Right renal pelvis (tissue), 4 donors: ENCODE data around the gene AFF3. TPM values are rescaled to one million over a fixed set of nuclear protein-coding genes. Genes with fewer than 3 reads are reported as not detected.
"Not testable (repeated sequence)": the region's sequence is repeated elsewhere in the genome, so short reads cannot be mapped to it uniquely, and the experiment has no call there.

Experiments used
- DNase-seq, 4 donors: peaks; one replicate each; pipeline ENCODE4 v3.0.0-alpha.2; 2013; ENCODE audit warnings: low read depth in 4 of 4, low spot score in 3 of 4, missing footprints in 1 of 4
- polyA plus RNA-seq, 4 donors: library from polyadenylated mRNA; unstranded; fragments of 120-200 nt; gene quantifications; one replicate each; pipeline ENCODE4 v1.2.1, GENCODE V29; 2013; ENCODE audit not compliant: insufficient read length in 4 of 4

AFF3 gene
- polyA plus RNA-seq, 4 donors: 18.3 to 25.4 (median 20.9) TPM

DNA sequence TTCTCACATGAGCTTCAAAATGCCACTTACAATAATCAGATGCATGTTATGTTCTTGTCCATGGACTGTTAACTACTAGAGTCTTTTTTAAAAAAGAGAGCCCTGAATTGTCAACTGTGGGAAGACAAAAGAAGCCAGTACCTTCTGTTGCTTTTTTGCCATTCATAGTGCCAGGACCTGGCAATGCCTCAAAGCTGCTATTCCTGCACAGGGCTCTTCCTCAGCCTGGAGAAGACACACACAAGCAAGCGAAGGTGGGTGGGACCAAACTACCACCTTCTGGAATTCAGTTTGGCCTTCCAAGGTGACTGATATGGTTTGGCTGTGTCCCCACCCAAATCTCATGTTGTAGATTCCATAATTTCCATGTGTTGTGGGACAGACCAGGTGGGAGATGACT lies 160.6 kb downstream of the AFF3 start:
- DNase-seq: no peak

DNA sequence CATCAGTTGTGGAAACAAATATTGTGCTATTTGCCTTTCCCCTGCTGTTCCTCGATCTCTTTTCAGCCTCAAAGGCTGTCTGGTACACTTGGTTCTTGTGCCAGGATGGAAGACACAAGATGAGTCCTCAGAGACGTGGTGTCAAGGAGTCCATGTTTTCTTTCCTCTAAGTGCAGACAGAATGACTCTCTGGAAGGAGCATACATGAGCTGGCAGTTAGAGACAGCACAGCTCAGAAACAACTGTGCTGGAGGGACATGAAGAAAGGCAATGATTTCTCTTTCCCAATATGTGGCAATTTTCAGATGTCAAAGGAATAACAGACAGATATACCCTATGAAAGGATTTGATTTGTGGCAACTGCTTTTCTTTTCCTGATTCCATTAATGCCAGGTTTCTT lies 162.2 kb downstream of the AFF3 start:
- no peak for DNase-seq

DNA sequence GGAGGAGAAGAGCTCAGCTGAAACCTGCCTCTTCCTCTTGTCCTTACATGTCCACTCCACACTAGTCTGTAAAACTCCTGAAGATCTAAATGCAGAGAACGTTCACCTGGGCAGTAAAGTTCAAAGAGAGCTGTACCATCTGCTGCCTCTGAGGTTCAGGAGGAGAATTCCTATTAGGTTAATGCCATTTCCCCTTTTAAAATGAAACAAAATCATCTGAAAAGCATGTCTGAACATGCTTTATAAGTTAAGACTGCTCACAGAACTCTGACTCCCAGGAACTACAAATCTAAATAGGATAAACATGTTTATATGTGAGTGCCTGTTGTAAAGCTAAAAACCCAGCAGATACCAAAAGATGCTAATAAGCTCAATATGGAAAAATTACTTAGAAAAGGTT lies 164.4 kb downstream of the AFF3 start:
- no peak for DNase-seq

DNA sequence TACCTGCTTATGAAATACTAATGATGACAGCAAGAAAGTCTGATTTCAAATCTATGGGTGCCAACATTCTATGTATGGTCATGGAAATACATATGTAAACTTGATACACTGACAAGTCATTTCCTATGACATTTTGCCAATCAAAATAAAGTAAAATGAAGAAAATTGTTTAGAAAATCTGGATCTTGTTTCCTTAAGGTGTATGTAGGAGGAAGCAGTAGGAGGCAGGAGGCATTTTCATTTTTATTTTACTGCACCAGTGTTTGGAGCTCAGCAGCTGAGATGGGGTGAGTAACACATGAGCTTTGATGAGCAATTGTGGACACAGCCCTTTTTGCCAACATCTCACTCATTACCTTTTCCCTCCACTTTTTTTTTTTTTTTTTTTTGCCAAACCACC lies 167.0 kb downstream of the AFF3 start:
- DNase-seq: no peak

DNA sequence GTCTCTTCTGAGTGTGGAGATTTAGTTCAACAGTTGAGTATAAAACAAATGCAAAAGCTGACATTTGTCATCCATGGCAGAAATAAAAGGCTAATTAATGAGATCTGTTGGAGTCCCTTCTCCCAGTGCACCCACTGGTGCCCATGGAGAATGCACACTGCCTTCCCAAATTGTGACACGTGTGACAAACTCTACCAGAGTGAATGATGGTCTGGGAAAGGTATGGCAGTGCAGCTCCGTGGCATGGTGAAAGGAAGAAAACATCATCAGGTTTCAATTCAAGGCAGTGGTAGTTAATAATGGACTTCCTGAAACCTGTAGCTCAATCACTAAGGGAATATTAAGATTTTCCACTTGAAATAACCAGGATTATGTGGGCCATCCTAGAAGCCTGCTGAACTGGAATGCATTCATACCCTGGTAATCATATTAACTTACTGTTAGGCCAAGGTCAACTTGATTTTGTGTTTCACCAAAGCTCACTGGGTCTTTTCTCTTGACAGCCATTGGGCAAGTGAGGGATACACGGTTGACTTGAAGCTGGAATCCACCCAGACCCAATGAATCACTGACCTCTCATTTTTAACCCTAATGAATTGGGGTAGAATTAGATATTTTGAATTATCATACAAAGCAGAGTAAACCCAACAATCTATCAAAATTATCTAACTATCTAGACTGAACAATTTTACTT lies 167.6 kb downstream of the AFF3 start:
- DNase-seq: no peak

DNA sequence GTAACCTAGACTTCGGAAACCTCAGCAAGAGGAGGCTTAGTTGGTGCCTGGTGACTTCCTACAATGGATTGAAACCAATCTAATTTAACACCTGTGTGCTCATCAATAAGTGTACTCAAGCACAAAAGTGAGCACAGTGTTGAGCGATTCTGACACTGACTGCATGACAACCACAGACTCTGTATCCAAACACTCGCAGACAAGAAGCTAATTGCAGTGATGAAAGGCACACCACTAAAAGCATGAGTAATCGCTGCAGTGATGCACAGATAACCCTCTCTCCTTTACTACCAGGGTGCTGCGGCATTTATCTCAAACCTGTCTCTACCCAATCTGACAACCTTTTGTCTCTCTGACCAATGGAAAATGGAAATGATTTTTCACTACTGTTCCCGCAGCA lies 168.1 kb downstream of the AFF3 start:
- DNase-seq: no peak

DNA sequence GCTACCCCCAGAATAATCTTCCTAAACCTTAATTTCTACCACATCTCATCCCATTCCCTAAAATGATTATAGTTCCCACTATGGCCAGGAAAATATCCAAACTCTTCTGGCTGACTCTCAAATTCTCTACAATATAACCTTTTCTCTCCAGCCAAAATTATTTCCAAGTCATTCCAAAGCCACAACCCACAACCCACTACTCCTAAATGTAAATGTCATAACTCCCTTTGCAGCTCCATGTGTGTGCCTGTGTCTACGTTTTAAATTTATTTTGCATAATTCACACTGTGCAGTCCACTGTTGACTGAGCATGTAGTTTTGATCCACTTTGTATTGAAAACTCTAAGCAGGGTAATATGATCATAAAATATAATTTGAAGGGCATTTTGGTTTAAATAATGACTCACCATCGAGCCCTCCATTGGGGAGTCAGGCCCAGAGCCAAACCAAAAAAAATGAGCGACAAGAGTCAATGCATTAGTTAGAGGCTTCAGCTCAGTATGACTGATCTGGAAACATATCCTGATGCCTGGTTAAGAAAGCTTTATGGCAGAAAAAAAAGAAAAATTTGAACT lies 171.0 kb downstream of the AFF3 start:
- no peak for DNase-seq

DNA sequence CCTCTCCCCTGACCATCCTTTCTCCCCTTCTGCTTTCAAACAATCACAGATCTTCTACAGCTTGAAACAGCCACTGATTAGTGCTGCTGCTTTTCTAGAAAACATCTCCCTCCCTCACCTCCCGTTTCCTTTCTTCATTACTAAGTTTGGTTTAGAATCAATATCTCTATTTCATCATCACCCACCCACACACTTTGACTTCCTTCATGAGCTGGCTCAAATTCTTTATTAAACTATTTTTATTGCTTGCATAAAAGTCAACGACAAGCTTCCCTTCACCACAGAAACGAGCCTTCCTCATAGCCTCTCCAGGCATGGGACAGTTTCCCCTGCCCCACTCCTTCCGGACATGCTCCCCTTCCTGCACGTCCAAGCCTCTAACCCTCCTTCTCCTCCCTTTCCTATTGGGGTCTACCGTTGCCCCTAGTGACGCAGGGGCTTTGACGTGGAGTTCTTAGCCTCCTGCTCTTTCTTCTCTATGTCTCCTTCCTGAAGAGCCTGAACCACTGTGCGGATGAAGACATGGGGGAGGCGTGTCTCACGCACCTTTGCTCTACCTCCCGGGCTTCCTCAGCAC lies 172.0 kb downstream of the AFF3 start:
- no peak for DNase-seq

DNA sequence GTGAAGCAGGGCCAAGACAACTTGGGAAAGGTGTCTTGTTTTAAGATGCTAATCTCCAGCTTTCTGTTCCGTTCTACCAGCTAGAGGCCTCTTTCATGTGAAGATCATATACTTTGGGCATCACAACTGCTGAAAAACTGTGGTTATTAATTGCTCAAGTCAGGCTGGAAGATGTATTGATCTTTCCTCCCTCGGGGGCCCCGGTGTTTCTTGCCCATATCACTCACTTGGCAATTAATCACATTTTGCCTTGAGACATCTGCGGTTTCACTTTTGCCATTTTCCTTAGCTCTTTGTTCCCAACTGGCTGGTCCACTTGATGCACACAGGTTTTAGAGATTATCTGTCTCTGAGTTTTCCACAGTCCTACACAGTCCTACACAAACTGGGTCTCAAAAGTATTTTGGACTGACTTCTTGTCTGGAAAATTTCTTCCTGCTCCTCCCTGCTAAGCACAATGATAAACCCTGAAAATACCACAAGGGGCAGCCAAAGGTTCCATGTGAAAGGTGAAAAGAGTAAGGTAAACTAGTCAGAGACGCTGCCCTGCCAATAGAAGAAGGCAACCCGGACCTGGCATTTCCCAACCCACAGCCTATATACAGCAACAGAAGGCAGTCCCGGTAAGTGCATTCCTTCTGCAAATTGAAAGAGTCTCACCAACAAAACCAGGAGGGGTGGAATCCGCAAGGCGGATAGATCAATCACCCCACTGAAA lies 181.0 kb downstream of the AFF3 start:
- DNase-seq: no peak

DNA sequence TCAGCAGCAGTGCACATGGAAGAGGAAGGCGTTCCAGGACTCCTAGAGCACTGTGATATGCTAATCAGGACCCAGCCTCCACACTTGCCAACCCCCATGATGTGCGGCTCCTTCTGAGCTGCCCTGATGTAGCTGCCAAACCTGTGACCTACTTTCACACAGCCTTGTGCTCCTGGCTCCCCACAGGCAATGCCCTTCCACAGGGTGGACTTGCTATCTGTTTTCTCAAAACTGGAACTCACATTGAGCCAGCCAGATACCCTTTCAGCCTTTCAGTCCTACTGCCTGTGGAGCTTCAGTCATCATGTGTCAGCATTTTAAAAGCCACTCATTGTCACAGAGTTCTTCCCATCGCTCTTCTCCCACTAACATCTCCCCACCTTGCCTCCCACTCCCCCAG lies 181.6 kb downstream of the AFF3 start:
- no peak for DNase-seq

DNA sequence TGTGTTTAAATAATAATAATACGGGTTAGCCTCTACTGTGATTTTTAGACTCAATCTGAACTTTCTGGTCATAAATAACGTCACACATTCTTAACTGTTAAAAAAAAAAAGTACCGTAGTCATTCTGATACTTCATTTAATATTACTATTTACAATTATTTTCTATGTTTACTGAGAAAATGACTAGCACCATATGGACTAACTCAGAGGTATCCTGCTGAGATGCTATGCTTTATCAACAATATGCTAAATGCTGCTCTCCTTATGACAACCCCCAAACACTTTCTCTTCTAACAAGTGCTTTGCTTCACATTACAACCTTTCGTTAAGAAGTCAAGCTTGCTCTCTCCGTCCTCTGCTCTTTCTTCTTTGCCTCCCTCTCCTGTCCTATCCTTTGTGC lies 182.1 kb downstream of the AFF3 start:
- no peak for DNase-seq

DNA sequence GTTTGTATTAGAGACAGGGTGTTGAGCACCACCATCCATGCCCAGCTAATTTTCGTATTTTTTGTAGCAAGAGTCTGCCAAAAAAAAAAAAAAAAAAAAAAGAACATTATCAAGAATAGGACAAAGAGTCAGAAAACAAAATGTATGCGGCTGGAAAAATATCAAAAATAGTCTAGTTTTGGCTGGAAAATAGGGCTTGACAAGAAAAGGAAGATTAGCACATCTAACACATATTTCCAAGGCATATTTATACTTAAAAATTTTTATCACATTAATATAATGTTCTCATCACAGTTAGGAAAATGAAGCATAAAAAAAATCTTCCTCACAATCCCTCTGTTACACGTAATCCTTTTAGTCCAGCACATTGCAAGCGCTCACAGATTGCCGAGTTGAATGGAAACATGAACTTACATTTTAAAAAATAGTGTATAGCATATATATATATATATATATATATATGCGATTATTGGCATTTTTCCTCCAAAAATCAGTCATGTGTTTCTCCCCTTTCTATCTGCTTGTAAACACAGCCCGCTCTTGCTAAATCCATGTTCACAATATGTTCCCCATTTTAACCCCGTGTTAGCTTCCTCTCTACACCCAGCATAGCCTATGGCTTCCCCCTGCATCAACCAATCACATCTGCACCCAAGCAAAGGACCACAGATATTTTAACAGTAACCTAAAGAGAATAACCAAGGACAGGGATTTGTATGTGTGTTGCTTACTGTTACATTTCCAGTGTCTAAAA lies 183.0 kb downstream of the AFF3 start:
- DNase-seq: no peak

DNA sequence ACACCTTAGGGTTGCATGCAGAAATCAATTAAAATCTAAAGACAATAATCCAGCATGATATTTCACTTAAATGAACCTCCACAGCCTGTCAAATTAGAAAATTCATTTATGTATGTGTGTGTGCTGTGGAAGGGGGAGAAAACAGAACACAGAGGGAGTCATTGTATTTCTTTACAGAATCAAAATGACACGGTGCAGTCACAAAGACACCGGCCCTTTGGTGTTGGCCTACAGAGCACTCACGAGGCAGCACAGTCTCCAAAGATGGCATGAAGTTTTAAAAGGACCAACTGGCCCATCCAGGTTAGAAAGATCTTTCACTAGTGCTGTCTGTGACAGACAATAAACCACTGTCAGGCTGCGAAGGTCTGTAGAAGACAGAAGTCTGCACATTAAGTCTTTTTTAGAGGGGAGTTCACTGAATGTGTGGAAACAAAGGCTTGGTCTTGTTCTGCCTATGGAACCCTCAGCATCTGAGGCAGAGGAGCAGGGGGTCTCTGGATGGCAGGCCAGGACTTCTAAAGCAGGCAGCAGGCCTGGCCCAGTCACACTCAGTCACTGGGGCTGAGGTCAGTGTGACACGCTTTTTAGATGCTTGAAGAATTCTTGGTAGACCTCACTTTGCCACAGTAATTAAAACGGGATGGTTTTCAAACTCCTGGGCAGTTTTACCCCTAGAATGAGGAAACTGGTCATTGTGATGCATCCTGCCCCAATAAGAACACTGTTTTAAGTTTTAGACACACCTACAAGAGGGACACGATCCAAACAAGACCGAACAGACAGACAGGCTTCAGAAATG lies 184.9 kb downstream of the AFF3 start:
- DNase-seq: no peak

DNA sequence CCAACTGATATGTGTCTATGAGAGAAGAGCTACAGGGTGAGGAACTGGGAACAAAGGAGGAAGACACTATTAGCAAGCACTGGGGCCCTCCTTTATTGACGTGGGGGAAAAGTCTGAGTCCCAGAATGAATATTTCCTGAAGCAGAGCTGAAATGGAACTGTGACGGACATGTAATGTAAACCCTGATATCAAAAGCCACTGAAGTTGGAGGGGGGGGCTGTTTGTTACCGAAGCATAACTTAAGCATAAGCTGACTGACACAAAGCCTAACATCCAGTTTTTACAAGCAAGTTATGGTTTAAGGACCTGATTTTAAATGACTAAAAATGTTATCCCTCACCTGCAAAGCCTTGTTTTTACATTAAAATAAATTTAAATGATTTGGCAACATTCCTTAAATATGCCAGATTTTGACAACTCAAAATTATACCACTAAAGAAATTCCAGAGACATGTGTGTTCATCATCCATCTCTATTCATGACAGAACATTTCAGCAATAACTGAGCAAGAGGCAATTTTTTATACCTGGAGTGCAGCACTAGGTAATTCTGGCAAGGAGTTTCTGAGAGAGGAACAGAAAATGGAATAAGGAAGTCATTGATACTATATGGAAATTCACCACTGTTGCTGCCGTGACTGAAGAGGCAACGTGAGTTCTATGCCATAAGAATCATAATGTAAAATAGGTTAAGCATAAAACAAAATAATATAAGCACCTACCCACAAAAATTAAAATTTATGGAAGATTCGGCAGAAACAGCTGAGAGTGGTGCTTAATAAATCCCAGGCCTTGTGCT lies 186.0 kb downstream of the AFF3 start:
- no peak for DNase-seq

DNA sequence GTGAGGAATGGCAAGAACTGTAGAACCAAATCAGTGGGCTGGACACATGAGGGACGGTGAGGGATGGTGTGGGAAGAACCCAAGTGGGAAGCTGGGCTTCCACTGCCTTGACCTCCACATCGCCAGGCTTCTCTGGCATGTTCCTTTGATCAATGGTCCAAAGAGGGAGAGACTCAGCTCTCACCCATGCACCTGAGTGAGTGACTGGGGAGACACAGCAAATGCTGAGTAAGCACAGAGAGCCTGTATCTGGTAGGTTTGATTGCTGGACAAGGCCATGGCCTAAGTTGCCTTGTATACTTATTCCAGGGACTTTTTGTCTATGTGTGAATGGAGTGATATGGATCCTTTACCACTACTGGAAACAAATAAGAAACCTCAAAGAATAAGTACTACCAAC lies 188.6 kb downstream of the AFF3 start:
- no peak for DNase-seq

DNA sequence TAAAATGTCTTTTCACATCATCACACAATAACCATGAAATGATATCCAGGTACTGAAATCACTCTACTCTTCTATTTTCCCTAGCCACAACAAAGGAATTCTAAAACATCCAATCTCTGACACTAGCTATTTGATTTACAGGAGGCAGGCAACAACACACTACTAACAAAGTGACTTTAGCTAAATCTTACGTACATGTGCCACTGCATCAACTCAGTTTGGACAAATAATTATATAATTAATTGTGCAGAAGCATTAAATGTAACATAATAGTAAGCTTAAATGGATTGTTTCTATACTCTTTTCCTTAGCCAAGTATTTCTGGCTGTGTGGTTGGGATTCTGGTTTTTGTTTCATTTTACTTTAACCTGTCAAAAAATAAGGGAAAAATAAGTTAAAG lies 192.4 kb downstream of the AFF3 start:
- DNase-seq: no peak

DNA sequence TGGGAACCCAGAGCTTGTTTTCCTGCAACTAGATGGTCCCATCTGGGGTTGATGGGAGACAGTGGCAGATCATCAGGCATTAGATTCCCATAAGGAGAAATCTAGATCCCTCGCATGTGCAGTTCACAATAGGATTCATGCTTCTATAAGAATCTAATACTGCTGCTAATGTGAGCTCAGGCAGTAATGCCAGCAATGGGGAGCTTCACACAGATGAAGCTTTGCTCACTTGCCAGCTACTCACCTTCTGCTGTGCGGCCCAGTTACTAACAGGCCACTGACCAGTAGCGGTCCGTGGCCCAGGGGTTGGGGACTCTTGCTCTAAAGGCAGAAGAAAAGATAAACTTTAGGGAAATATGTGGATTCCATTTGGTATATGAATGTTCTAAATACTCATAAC lies 192.9 kb downstream of the AFF3 start:
- DNase-seq: no peak

DNA sequence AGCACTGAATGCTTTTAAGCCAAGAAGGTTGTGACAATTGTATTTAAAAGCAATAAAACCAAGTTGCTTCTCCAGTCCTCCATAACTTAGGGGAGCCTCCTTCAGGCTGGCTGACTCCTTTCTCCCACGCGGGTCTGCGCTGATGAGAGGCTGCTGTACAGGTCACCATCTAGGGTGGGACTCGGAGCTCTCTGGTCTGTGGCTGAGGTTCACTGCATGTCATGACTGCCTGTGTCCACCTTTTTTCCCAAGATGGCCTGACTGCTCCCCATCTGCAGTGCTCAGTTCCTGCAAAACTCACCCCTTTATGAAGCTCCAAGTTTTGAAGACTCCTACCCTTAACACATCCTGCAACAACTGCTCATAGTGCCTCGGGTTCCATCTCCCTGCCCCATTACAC lies 194.4 kb downstream of the AFF3 start:
- no peak for DNase-seq

DNA sequence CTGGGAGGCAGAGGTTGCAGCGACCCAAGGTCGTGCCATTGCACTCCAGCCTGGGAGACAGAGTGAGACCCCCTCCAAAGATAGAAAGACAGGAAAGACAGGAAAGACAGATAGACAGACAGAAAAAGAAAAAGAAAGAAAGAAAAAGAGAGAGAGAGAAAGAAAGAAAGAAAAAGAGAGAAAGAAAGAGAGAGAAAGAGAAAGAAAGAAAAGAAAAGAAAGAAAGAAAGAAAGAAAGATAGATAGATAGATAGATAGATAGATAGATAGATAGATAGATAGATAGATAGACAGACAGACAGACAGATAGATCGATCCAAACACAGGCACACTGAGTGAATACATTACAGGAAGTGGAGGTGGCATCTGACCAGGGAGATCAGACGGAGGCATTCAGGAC lies 195.0 kb downstream of the AFF3 start:
- not testable (repeated sequence) for DNase-seq
